ENCODE data around the gene ST3GAL5.
"Not testable (repeated sequence)": the region's sequence is repeated elsewhere in the genome, so short reads cannot be mapped to it uniquely, and the experiment has no call there.

ST3GAL5 gene

DNA sequence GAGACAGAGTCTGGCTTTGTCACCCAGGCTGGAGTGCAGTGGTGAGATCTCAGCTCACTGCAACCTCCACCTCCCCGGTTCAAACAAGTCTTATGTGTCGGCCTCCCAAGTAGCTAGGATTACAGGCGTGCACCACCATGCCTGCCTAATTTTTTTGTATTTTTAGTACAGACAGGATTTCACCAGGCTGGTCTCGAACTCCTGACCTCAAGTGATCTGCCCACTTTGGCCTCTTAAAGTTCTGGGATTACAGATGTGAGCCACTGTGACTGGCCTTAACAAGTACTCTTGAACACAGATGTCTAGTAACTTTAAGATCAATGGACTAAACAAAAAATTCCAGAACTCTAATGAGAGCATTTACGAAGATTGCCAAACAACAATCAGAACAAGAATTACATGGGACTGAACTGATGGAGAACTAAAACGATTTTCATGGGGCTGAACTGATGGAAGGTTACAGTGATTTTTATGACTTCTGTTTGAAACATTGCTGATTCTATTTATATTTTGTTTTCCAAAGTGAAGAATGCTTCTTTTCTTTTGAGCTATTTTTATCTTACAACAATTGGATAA lies 46.5 kb upstream of the ST3GAL5 start:
- H3K9me3 Mint-ChIP-seq: no peaks in the 10 kb centered on the region
- no peak overlapping the region for H3K4me3 Mint-ChIP-seq
- H3K4me1 Mint-ChIP-seq: peaks cover 20% of the 10 kb centered on the region
- no peaks in the 10 kb centered on the region for H3K27me3 Mint-ChIP-seq (ENCODE audit: low read depth, poor library complexity)
- no peaks in the 10 kb centered on the region for H3K36me3 Mint-ChIP-seq (ENCODE audit: low read depth)
- no peak for DNase-seq
- TF ChIP-seq, protein P1, sequence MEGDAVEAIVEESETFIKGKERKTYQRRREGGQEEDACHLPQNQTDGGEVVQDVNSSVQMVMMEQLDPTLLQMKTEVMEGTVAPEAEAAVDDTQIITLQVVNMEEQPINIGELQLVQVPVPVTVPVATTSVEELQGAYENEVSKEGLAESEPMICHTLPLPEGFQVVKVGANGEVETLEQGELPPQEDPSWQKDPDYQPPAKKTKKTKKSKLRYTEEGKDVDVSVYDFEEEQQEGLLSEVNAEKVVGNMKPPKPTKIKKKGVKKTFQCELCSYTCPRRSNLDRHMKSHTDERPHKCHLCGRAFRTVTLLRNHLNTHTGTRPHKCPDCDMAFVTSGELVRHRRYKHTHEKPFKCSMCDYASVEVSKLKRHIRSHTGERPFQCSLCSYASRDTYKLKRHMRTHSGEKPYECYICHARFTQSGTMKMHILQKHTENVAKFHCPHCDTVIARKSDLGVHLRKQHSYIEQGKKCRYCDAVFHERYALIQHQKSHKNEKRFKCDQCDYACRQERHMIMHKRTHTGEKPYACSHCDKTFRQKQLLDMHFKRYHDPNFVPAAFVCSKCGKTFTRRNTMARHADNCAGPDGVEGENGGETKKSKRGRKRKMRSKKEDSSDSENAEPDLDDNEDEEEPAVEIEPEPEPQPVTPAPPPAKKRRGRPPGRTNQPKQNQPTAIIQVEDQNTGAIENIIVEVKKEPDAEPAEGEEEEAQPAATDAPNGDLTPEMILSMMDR (IDR thresholded peaks at IDR 0.05): no peak
- peak overlapping the region; percentile 23 for H3K27ac Mint-ChIP-seq

DNA sequence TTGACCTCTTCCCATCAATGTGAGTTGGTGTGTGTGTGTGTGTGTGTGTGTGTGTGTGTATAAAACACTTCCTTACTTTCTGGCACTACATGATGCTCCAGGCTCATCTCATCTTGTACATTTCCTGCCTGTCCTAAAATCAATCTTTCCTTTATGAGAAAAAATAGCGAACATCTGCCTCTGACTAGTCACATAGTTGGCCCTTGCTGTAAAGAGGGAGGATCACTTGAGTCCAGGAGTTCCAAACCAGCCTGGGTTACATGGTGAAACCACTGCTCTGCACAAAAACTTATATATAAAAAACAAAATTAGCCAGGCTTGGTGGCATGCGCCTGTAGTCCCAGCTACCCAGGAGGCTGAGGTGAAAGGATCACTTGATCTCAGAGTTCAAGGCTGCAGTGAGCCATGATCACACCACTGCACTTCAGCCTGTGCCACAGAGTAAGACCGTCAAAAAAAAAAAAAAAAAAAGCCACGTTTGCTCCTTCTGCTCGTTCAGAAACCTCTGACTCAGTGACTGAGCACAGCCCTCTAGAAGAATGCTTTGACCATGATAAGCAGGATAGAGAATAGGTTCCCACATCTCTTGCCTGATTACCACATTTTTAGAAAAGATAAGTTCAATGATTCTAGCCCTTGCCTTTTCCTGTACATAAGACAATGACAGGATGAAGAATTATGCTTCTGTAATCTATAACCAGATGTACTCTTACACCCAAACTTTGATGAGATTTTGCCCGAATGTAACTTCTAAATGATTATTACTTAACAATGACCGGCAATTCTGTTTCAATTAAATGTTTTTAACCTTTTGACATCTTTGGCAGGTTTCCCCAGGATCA lies 45.2 kb upstream of the ST3GAL5 start:
- TF ChIP-seq, protein P1 (IDR thresholded peaks at IDR 0.05): no peak
- Mint-ChIP-seq H3K27ac (no peak overlapping the region), H3K4me3 (no peak overlapping the region), H3K36me3 (ENCODE audit: low read depth) (no peaks in the 10 kb centered on the region), H3K27me3 (ENCODE audit: low read depth, poor library complexity) (no peaks in the 10 kb centered on the region), H3K4me1 (peaks cover 29% of the 10 kb centered on the region), H3K9me3 (no peaks in the 10 kb centered on the region)
- no peak for DNase-seq

DNA sequence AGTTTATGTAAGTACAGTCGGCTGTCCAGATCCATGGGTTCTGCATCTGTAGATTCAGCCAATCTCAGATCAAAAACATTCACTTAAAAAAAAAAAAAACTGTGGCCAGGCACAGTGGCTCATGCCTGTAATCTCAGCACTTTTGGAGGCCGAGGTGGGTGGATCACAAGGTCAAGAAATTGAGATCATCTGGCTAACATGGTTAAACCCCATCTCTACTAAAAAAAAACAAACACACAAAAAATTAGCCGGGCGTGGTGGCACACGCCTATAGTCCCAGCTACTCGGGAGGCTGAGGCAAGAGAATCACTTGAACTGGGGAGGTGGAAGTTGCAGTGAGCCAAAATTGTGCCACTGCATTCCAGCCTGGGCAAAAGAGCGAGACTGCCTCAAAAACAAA lies 42.4 kb upstream of the ST3GAL5 start:
- not testable (repeated sequence) for H3K4me3 Mint-ChIP-seq; H3K9me3 Mint-ChIP-seq; DNase-seq; H3K36me3 Mint-ChIP-seq (ENCODE audit: low read depth); H3K27me3 Mint-ChIP-seq (ENCODE audit: low read depth, poor library complexity); H3K27ac Mint-ChIP-seq
- peaks cover 33% of the 10 kb centered on the region for H3K4me1 Mint-ChIP-seq

DNA sequence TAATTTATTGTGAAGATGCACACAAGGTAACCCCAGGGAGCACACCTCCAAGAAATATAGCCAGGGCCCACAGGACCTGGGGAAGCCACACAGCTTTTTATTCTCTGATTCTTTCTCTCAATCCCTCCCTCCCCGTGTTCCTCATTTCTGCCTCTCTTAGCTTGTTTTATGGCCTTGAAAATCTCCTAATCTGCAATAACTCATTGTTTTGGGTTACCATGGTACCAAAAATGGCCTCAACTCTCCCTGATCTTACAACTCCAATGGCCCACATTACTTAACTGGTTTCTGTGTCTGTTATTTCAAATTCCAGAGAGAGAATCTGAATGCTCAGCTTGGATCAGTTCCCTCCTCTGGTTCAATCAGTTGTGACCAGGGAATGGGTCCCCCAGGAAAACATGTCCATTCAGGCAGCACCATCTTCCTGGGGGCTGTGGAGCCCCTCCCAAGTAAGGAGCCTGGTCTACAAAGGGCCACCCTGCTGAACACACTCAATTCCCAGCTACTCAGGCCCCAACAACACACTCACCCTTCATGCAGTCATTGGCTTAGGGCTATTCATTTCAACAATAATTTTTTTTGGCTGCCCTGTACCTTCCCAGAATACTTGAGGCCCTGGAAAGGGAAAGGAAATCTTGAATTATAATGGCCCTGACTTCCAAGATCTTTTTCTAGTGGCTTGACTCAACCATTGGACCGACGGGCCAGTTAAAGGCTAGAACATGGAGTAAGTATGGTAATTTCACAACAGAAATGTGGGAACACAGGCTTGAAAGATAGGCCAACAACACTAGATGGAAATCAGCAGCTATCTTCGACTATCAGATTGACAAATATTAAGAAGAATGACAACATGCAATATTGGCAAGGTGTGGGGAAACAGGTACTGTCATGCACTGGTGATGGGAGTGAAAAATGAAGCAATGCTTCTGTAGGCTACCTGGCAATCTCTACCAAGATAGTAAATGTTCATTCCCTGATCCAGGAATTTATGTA lies 41.6 kb upstream of the ST3GAL5 start:
- Mint-ChIP-seq H3K27me3 (ENCODE audit: low read depth, poor library complexity) (peaks cover 6% of the 10 kb centered on the region), H3K4me1 (peaks cover 26% of the 10 kb centered on the region), H3K9me3 (peaks cover 4% of the 10 kb centered on the region), H3K27ac (no peak overlapping the region), H3K36me3 (ENCODE audit: low read depth) (no peaks in the 10 kb centered on the region), H3K4me3 (no peak overlapping the region)
- DNase-seq: no peak
- TF ChIP-seq, protein P1 (IDR thresholded peaks at IDR 0.05): no peak

DNA sequence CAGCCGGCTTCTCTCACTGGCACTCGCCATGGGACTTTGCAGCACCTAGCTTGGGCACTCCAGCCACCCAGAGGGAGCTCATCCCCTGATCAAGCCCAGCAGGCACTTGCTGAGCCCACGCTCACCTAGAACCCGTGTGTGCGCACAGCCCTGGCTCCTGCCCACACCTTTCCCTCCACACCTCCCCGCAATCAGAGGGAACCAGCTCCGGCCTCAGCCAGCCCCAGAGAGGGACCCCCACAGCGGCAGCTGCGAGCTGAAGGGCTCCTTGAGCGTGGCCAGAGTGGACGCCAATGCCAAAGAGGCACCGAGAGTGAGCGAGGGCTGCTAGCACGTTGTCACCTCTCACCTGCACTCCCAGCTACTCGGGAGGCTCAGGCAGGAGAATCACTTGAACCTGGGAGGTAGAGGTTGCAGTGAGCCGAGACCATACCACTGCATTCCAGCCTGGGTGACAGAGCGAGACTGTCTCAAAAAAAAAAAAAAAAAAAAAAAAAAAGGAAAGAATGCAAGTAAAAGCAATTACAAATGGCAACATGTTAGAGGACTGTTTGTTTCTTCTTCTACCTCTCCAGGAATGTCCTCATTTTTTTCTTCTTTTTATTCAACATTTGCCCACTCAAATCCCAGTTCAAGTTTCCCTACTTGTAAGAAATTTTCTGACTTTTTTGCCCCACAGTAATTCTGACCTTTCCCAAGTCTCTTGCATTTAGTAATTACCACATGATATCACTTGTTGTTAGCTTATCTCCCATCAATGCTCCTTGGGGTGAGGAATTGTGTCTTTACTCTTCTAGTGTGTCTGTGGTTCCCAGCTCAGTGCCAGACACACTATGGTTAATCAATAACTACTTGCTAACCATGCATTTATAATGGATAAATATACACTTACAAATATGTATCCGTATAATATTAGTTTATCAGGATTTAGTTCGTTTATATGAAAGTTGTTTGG lies 40.6 kb upstream of the ST3GAL5 start:
- Mint-ChIP-seq H3K9me3 (peaks cover 4% of the 10 kb centered on the region), H3K36me3 (ENCODE audit: low read depth) (no peaks in the 10 kb centered on the region), H3K4me3 (no peak overlapping the region), H3K27ac (no peak overlapping the region), H3K27me3 (ENCODE audit: low read depth, poor library complexity) (peaks cover 6% of the 10 kb centered on the region), H3K4me1 (peaks cover 32% of the 10 kb centered on the region)
- DNase-seq: no peak
- TF ChIP-seq, protein P1 (IDR thresholded peaks at IDR 0.05): no peak
